HL-60/S4 treated with retinoic acid at 250 ng/mL for 4 days and 3 days (cell line): ENCODE data around the gene TENM4.

Experiments used
- in situ Hi-C: fragments of 300-500 bp; cut with MboI; formaldehyde crosslinking; loops from 2 replicates; pipeline ENCODE4 v1.7.0; 2022; ENCODE audit warnings: low sequenced_read_pairs

The TENM4 gene

GRCh38 chr11:78801161-78801884 is 639.5 kb downstream of the TENM4 start:
- in situ Hi-C loops = no loop called here

- in situ Hi-C loops = no loop called here
Observed at GRCh38 chr11:78800756-78801155, 640.1 kb downstream of the TENM4 start.

- in situ Hi-C loops = no loop called here
Observed at GRCh38 chr11:78800096-78800690, 640.6 kb downstream of the TENM4 start.

- in situ Hi-C loops = no loop called here
Observed at GRCh38 chr11:78798663-78799062, 642.2 kb downstream of the TENM4 start.

- in situ Hi-C loops = no loop called here
Observed at GRCh38 chr11:78797559-78797958, 643.3 kb downstream of the TENM4 start.

GRCh38 chr11:78796956-78797355 is 643.9 kb downstream of the TENM4 start:
- in situ Hi-C loops = no loop called here

- in situ Hi-C loops = no loop called here
Observed at GRCh38 chr11:78795621-78796261, 645.1 kb downstream of the TENM4 start.

- in situ Hi-C loops = no loop called here
Observed at GRCh38 chr11:78791964-78792363, 648.9 kb downstream of the TENM4 start.

GRCh38 chr11:78791254-78791653 is 649.6 kb downstream of the TENM4 start:
- in situ Hi-C loops = no loop called here

GRCh38 chr11:78790784-78791183 is 650.0 kb downstream of the TENM4 start:
- in situ Hi-C loops = no loop called here

- in situ Hi-C loops = no loop called here
Observed at GRCh38 chr11:78789375-78789774, 651.5 kb downstream of the TENM4 start.

- in situ Hi-C loops = no loop called here
Observed at GRCh38 chr11:78788533-78788932, 652.3 kb downstream of the TENM4 start.

- in situ Hi-C loops = no loop called here
Observed at GRCh38 chr11:78787696-78788095, 653.1 kb downstream of the TENM4 start.

- in situ Hi-C loops = no loop called here
Observed at GRCh38 chr11:78786746-78787145, 654.1 kb downstream of the TENM4 start.

GRCh38 chr11:78786086-78786485 is 654.7 kb downstream of the TENM4 start:
- in situ Hi-C loops = no loop called here

GRCh38 chr11:78784321-78785061 is 656.3 kb downstream of the TENM4 start:
- in situ Hi-C loops = no loop called here

- in situ Hi-C loops = no loop called here
Observed at GRCh38 chr11:78783846-78784245, 657.0 kb downstream of the TENM4 start.

- in situ Hi-C loops = no loop called here
Observed at GRCh38 chr11:78783301-78783700, 657.5 kb downstream of the TENM4 start.

- in situ Hi-C loops = no loop called here
Observed at GRCh38 chr11:78782725-78783124, 658.1 kb downstream of the TENM4 start.

- in situ Hi-C loops = no loop called here
Observed at GRCh38 chr11:78780889-78781288, 659.9 kb downstream of the TENM4 start.

GRCh38 chr11:78773492-78773891 is 667.3 kb downstream of the TENM4 start:
- in situ Hi-C loops = no loop called here

- in situ Hi-C loops = no loop called here
Observed at GRCh38 chr11:78773077-78773476, 667.8 kb downstream of the TENM4 start.
